M059J (cell line): ENCODE data around the gene SLC22A23. TPM values are rescaled to one million over a fixed set of nuclear protein-coding genes. Genes with fewer than 3 reads are reported as not detected.

Experiments
- DNase-seq: peaks from one replicate; pipeline ENCODE4 v3.0.0-alpha.2; 2012; ENCODE audit warnings: low read depth
- total RNA-seq: library from RNA; depleted of rRNA; stranded (reverse); fragments of >200 nt; shearing (Covaris generic); gene quantifications from 2 replicates; pipeline ENCODE4 v1.2.3, GENCODE V29; 2014

The SLC22A23 gene
- total RNA-seq, 1 experiment from 2014 or later: 0.64 TPM

DNA sequence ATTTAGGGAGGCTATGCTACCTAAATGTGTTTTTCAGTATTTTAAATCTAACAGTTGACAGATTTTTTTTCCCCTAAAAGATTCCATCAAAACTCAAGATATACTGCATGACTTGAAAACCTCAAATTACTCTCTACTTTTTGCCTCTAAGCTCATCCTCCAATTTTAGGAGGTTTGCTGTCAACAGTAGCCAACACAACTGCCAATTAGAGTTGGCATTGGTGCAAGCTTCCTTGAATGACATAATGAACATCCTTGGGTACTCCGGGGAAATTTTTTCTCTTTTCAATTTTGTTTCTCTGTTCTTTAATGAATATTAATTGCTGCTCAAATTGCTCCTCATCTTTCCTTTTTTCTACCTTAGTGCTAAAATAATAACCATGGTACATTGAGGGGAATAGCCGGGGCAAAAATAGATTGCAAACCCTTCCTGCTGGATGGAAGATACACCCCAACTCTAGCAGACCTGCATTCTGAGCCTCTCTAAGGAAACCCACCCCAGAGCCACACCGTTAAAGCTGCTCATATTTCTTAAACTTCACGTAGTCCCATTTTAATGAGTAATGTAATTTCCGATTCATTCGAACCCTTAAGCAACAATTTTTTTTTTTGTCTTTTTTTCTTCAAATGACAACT, 34.3 kb downstream of the SLC22A23 start:
- DNase-seq: peak; percentile 32

DNA sequence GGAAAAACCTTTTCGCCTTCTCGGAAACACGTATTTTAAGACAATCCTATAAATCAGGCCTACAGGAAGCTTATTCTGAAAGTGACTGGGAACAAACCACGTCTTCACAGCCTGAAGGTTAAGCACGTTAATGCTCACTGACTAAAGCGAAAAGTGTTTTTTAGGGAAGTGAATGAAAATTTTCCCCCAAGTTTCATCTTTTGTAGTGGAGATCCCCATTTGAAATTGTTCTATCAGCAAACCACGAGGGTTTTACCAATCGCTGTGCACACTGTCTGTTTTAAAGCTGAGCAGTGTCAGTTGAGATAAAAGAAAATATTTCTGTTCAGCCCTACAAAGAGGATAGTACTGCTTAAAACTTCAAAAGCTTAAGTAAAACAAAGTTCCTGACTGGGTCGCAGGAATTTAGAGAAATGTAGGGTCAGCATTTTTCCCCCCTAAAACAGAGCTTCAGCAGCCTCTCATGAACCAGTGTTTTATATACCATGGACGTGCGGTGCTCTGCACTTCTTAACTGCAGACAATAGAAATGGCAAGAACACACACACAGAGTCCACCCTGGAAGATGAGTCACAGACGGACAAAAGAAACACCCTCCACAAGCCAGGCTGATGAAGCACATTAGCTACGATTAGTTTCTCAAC, 34.9 kb downstream of the SLC22A23 start:
- DNase-seq: peak; percentile 69

DNA sequence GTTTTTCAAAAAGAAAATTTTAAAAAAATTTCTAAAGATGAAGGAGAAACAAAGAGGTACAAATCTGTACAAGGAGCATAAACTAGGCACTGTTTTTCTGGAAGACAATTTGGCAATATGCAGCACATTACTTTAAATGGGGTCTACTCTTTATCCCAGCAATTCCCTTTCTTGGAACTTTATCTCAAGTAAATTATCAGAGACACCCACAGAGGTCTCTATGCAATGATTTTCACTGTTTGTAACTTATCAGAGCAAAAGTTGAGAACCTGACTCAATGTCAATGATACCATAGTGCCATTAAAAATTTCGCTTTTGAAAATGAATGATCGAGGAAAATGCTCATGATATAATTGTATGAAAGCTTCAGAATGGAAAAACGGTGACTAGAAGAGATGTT, 35.7 kb downstream of the SLC22A23 start:
- no peak for DNase-seq

DNA sequence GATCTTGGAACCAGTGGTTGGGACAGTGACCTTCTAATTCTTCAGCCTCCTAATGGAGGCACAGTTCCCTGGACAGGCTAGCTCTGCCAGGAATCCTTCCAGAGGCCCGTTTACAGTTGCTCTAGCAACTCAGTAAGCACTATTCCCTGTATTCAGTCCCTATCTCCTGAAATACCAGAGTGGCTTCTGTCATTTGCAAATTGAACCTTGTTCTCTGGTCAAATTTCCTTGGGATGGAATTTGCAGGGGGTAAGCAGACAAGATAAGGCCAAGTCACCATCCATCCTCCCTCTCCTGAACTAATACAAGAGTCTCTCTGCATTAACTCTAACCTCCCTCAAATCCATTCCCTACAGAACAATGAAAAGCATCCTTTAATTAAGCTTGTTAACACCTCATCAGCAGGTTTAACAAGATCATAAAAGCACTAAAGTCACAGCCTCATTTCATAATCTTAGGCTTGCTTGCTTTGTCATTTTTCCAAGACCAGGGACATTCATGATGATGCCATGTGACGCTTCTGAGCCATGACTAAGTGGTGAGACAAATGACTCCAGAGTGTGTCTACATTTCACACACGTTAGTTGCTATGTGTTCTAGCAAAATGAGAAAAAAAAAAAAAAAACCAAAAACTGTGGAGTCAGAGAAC, 37.1 kb downstream of the SLC22A23 start:
- DNase-seq: peak; percentile 79

DNA sequence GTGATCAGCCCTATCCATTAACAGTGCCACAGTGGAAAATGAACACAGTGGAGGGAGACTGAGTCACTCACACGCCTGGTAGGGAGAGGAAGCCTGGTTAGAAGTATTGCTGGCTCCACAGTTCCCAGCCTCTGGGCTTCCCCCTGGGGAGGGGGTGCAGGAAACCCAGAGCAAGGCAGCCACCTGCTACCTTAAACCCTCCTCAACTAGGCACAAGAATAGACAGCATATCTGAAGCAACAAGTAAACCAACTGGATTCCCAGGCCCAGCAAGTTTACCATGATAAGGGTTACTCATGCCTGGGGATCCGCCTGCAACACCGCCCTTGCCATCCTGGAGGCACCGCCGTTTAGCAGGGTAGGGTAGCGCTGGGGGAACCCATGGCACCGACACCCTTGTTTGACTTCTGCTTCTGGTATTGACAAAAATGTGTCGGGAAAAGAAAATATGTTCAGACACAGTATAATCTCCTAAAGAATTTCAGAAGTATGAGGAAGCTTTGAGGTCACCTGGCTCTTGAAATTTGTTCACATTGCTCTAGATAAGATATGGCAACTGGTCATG, 38.3 kb downstream of the SLC22A23 start:
- DNase-seq: no peak

DNA sequence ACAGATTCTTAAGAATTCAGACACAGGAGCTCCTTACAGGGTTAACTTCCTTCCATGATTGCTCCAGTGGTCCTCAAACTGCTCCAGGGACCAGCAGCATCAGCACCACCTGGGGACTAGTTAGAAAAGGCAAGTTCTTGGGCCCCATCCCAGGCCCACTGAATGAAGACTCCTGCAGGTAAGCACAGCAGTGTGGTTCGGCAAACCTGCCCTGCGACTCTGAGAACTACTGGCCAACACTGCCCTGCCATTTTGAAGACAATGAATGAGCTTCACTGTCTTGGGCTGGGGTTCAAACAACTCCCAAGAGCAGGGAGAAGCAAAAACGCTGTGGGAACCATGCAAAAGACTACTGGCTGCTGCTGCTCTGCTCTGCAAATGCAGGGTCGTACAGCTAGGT, 39.4 kb downstream of the SLC22A23 start:
- no peak for DNase-seq

DNA sequence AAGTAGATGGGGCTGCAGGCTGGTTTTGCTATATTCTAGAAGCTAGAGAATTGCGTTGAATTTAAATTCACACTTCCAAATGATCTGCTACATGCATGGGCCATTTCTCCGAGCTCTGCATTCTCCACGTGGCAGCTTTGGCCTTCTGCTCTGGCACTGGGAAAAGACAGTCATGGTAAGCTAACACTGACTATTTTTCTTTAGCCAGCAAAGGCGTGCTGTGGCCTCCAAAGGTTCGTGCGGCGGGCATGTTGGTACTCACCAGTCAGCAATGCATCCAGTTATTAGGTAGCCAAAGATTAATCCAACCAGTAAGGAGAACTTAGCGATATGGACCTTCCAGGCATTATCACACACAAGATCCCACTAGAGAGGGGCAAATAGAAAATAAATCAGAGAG, 41.4 kb downstream of the SLC22A23 start:
- DNase-seq: no peak

DNA sequence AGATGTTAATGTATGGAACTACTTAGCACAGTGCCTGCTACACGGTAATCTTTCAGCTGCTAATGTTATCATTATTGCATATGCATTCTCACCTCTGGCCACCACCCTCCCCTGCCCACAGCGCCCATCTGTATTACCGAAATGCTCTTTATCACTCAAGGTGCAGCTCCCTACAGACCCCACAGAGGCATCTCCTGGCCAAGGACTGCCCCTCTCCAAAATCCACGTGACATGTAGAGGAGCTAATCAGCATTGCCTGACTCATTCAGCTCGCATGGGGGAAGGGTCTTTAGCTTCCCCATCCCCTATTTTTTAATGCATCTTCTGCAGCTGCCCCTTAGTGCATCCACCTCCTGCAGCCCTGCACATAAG, 41.8 kb downstream of the SLC22A23 start:
- DNase-seq: no peak

DNA sequence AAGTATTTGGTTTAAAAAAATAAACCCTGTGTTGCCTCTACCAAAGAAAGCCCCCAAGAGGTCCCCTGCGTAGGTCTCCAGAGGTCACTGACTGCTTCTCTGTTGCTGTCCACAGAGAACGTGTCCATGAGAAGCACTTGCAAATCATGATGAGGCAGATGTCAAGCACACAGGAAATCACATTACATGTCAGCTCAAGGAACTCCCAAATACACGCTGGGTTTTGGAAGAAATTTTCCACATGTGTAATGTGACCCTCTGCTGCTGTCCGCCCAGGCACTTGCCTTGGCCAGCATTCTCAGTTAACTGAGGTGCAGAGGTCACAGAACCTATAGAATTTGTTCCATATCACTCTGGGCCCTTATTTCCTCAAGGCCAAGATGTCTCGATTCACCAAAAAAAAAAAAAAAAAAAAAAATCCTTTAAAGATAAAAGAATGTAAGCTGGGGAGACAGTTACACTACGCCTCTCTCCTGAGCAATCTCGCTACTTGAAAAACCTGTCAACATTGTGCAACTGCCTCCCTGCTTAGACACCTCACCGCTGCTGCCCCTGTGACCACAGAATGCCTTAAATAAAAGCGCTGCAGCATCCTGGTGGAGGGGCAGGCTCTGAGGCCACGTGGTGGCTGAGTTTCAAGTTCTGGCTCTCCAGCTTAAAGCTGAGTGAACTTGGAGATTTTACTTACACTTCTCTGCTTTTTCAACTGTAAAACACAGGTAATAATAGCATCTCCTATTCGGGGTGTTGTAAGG, 42.3 kb downstream of the SLC22A23 start:
- DNase-seq: peak; percentile 84

DNA sequence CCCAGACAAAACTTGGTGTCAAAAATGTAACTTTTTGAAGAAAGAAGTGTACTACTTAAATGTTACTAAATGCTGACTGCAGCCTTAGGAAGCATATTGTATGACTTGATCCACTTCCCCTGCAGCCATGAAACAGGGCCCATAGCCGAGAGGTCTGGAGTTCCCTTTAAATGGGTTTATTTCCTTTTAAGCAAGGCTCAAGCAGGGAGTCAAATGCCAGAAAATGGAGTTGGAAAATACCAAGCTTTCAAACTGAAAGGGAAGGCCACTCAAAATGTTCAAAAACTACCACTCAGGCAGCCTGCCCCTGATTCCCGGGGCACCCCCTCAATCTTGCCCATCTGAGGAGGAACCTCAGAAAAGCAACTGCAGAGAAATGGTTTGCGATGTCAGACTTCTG, 43.3 kb downstream of the SLC22A23 start:
- no peak for DNase-seq

DNA sequence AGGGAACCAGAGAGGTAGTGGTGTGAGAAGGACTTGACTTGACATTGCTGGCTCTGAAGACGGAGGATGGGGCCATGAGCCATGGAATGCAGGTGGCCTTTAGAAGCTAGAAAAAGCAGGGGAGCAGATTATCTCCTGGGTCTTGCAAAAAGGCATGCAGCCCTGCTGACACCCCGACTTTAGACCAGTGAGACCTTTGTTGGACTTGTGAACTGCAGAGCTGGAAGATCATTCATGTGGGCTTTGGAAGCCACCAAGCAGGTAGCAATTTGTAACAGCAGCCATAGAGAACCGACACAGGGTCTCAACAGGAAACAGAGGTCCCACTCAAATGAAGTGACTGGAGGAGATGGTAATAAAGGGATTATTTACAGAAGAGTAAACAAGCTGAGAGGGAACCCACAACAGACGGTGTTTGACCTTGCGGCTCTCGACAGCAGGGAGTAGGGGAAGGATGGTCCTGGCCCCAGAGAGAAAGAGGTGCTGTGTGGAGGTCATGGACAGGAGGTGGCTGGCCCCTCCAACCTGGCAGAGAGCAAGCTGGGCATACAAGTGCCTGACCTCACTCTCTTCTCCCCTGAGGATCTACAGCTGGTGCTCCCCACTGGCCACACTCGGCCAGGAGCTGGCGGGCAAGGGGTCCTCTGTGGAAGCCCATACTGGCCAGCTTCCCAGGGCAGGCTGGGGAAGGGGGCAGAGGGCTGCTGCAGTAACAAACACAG, 43.9 kb downstream of the SLC22A23 start:
- no peak for DNase-seq

DNA sequence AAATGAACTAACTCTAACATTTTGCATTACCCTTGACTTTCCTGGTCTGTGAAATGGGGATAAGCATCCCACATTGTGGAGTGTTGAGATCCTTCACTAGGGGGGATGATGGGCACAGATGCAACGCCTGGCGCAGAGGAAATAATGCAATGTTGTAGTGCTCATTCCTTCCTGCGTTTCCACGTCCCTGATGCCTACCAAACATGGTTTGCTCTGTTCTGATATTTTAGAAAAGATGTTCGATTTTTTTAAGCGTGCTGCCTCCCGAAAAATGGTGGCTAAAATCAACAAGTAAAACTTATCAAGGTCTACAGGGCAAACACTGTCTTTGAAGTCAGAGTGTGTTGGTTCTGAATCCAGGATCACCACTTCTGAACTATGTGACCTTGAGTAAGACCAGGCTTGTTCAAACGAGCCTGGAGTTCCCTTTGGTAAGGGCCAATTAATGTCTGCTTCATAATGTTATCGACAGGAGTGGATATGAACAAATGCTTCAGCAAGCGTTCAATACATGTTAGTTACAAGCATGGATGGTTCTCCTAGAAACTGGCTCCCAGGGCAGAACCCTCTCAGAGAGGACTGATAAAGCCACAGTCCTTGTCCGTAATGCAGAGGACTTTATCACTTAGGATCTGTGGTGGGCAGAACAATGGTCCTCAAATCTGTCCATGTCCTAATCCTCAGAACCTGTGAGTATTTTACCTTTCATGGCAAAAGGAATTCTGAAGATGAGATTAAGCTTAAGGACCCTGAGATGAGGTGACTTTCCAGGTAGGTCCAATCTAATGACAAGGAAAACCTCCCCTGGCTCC, 44.7 kb downstream of the SLC22A23 start:
- DNase-seq: no peak

DNA sequence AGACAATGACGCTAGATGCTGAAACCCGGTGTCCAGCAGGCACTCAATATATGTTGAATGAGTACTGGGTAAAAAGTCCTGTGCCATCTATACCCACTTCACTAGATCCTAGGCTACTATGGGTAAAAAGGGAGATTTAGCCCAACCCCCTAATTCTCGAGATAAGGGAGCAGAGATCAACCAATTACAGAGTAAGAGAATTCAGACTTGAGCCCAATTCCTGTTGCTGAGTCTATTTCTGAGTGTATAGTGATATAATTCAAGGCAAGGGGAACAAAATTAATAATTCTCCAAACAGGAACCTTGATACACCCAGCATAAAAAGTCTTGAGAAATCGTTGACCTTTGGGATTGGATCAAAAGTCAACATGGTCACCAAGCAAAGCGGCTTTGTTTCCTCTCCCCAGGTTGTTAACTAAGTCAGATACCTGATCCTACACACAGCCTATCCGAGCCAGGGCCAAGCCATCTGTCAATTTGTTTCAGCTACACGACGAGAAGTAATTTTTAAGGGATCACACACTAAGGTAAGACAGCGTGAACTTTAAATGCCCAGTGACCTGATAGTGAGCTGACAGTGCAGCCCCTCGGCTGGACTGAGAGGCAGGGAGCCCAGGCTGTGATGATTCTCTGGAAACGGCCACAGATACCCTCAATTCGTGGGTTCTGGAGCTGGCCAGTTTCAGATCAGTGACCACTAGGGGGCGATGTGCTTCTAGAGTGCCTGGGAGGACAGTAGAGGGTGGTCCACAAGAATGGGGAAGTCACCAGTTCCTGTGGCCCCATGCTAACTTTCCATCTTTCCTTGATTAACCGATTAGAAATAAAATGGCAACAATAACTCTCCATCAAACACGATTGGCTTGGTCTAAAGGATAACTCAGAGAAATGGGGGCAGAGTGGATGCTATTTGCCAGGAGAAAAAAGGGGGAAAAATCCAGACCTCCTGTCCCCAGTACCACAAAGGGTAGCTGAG, 46.2 kb downstream of the SLC22A23 start:
- peak; percentile 54 for DNase-seq

DNA sequence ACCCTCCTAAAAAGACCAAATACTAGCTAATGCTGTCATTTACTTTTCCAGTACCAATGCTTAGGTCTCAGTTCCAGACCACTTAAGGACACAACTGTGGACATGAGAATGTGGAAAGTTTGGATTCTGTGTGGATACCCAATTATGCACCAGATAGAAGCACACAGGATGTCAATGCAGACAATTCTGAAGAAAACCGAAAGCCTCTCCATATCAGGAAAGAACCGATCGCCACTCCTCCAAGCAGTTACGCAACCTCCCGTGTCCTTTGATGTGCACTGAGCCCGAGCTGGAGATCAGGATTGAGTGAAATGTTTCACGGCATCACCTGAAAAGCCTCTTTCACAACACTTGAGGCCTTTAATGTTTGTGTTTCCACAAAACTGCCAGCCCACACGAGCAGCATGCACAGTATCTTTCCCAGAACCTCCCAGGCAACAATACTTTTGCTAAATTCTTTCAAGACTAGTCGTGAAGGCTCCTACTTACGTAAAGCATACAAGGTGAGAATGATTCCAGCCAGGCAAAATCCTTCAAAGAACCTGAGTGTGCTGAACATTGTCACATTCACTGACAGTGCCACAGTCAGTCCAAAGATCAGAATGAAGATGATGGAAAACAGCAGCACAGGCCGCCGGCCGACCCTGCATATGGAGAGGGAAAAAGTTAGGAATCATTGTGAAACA, 47.0 kb downstream of the SLC22A23 start:
- no peak for DNase-seq

DNA sequence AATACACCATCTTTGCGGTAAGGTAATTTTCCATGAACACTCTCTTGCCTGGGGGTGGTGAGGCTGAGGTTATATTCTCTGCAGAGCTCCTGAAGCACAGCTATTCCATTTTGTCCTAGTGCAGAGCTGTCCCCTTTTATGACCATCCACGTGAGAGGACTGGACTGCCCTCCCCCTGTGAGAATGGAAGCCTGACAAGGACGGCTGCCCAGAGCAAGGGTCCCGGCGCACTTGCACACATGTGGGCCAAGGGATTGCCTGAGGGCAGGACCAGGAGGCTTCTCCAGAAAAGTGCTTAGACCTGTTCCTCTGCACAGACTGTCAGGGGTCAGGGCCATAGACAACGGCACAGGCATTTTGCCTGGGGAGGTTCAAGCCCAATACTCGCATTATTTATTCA, 48.2 kb downstream of the SLC22A23 start:
- DNase-seq: no peak

DNA sequence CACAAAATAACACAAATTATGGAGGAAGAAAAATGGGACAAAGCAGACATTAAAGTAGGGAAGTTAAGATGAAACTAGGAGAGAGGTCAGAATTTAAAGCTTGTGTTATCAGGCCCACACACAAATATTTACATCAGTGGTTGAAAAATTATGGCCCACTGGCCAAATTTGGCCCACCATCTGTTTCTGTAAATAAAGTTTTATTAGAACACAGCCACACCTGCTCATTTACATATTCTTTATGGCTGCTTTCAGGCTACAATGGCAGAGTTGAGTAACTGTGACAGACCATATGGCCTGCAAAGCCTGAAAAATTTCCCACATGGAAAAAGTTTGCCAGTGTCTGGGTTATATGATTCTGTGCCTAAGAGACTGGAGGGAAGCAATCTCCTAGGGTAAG, 49.0 kb downstream of the SLC22A23 start:
- DNase-seq: no peak

DNA sequence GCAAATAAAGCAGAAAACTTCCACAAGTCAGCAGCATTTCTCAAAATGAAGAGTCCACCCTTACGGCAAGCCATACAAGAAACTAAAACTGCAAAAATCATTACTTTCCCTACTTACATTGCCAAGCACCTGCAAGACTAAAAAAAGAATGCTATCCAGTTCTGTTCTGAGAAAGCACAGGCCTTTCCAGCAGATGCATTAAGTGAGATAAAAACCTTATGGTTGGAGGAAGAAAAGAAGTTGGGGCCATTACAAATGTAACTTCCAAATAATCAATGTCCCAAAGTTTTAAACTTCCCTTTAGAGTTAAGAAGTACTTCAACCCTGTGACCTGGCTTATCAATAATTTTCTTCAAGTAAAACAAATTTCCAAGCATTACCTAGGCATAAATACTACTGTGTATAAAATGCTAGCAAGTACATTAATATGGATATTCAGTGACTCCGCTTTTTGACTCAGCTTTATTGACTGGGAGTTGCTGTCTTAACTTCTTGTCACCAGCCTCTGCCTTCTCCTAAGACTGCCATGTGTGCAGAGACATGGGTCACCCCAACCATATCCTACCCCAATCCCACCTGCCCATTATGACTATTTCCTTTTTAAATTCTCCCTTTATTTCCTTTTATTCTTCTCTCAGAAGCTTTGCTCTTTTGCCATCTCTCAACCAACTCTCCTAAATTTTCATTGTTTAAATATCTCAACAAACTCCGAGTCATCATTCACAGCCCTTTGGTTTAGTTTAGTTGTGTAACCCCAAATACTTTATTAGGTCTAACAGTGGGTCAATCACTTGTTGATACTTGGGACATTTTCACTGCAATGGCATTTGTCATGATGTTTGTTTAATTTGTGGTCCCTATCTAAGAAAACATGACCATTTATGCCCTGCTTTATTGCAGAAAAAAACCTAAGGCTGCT, 49.7 kb downstream of the SLC22A23 start:
- no peak for DNase-seq

DNA sequence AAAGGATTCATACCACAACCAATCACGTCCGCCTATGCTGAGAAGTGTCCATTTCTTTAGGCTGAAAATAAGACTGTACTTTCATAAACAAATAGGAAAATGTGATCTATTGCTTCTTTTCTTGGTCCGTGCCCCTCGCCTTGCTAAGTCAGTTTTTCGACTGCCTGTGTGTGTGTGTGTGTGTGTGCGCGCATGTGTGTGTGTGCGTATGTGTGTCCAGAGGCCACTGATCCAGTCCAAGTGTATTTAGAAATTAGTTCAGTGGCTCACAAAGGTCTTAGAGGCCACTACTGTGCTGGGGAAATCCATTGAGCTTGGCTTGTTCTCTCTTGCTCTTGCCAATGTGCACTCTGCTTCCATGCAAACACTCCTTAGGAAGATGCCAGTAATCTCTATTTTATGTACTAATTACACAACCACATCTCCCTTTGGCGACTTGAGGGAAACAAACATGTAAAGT, 50.5 kb downstream of the SLC22A23 start:
- DNase-seq: no peak
